IMR-90 (cell line): ENCODE results near the gene FARP1. TPM values are rescaled to one million over a fixed set of nuclear protein-coding genes. Genes with fewer than 3 reads are reported as not detected.

Experiments
- ATAC-seq: fragments of 200-7000 bp; cut with Tn5 transposase; 2 replicates; pipeline ENCODE4 v1.9.1; 2020; ENCODE audit warnings: low read depth, mild to moderate bottlenecking, moderate library complexity
- BruUV-seq: library from RNA; stranded (reverse); fragments of 400-500 nt; replicated peaks from 2 replicates; lab custom pipeline; 2021; lab: Mats Ljungman, UMichigan
- CTCF ChIA-PET: fragments of 300-600 bp; formaldehyde crosslinking; extraction: SDS; loops from one replicate; lab custom pipeline; 2021; ENCODE audit warnings: antibody characterized with exemption; lab: Yijun Ruan, JAX
- POLR2A ChIA-PET: fragments of 300-600 bp; sonication (Branson Sonifier 250); formaldehyde crosslinking; loops from one replicate; lab custom pipeline; 2022; ENCODE audit warnings: antibody characterized with exemption; ENCODE audit not compliant: unreplicated experiment; lab: Charles Lee
- DNase-seq: peaks from one replicate; pipeline ENCODE4 v3.0.0; 2013
- H2AFZ ChIP-seq: replicated peaks from 2 replicates; pipeline ENCODE3; 2013; ENCODE audit warnings: low read length, mild to moderate bottlenecking; ENCODE audit not compliant: poor library complexity
- H2AK5ac ChIP-seq: 2 replicates; pipeline ENCODE4 v1.6.1; 2013; ENCODE audit warnings: low read depth, low read length, inconsistent platforms
- H2AK9ac ChIP-seq: replicated peaks from 2 replicates; pipeline ENCODE3; 2013; ENCODE audit warnings: mild to moderate bottlenecking, low read depth, low read length, moderate library complexity; ENCODE audit not compliant: poor library complexity
- H2BK120ac ChIP-seq: 2 replicates; pipeline ENCODE4 v1.6.1; 2013; ENCODE audit warnings: low read depth, low read length, inconsistent platforms
- H2BK15ac ChIP-seq: 3 replicates; pipeline ENCODE4 v1.6.1; 2013; ENCODE audit warnings: low read depth, low read length, inconsistent platforms
- H2BK20ac ChIP-seq: 2 replicates; pipeline ENCODE4 v1.6.1; 2013; ENCODE audit warnings: low read depth, mild to moderate bottlenecking, inconsistent platforms, low read length, moderate library complexity
- H2BK5ac ChIP-seq: 2 replicates; pipeline ENCODE4 v1.6.1; 2013; ENCODE audit warnings: mild to moderate bottlenecking, low read depth, low read length, inconsistent platforms; ENCODE audit not compliant: poor library complexity, severe bottlenecking
- H3K14ac ChIP-seq: replicated peaks from 2 replicates; pipeline ENCODE4 v1.6.1; 2013; ENCODE audit warnings: low read depth, low read length, inconsistent platforms
- H3K18ac ChIP-seq: 2 replicates; pipeline ENCODE4 v1.6.1; 2013; ENCODE audit warnings: low read depth, low read length, control low read depth
- H3K23ac ChIP-seq: 2 replicates; pipeline ENCODE4 v1.6.1; 2013; ENCODE audit warnings: low read depth, low read length, inconsistent platforms
- H3K27ac ChIP-seq: 2 replicates; pipeline ENCODE4 v1.5.1; 2013; ENCODE audit warnings: mild to moderate bottlenecking, control low read depth, low read length; ENCODE audit not compliant: insufficient read depth
- H3K27me3 ChIP-seq: 2 replicates; pipeline ENCODE4 v1.6.1; 2013; ENCODE audit warnings: low read length; ENCODE audit not compliant: control insufficient read depth, insufficient read depth
- H3K36me3 ChIP-seq: 2 replicates; pipeline ENCODE4 v1.6.1; 2013; ENCODE audit warnings: low read length, mixed read lengths; ENCODE audit not compliant: control insufficient read depth, insufficient read depth
- H3K4ac ChIP-seq: 2 replicates; pipeline ENCODE4 v1.6.1; 2013; ENCODE audit warnings: low read depth, low read length, inconsistent platforms
- H3K4me1 ChIP-seq: 2 replicates; pipeline ENCODE4 v1.6.1; 2013; ENCODE audit warnings: low read length, mixed read lengths; ENCODE audit not compliant: control insufficient read depth, insufficient read depth
- H3K4me2 ChIP-seq: 2 replicates; pipeline ENCODE4 v1.6.1; 2013; ENCODE audit warnings: low read depth, mild to moderate bottlenecking, control low read depth, low read length, moderate library complexity
- H3K4me3 ChIP-seq: 2 replicates; pipeline ENCODE4 v1.5.1; 2013; ENCODE audit warnings: low read depth, mild to moderate bottlenecking, control low read depth, low read length, moderate library complexity; ENCODE audit not compliant: insufficient read depth
- H3K56ac ChIP-seq: 2 replicates; pipeline ENCODE4 v1.6.1; 2013; ENCODE audit warnings: low read length, inconsistent platforms; ENCODE audit not compliant: insufficient read depth; ENCODE audit errors: extremely low read depth
- H3K79me1 ChIP-seq, 2 experiments: 2 replicates each; pipeline ENCODE4 v1.6.1; 2013; ENCODE audit warnings: low read length in 2 of 2, inconsistent platforms in 1 of 2, low read depth in 1 of 2
- H3K9ac ChIP-seq: 2 replicates; pipeline ENCODE4 v1.6.1; 2013; ENCODE audit warnings: low read depth, low read length, control low read depth
- H3K9me1 ChIP-seq: 2 replicates; pipeline ENCODE4 v1.6.1; 2013; ENCODE audit warnings: low read length, inconsistent platforms; ENCODE audit not compliant: insufficient read depth
- H3K9me3 ChIP-seq: 2 replicates; pipeline ENCODE4 v1.6.1; 2013; ENCODE audit warnings: low read length; ENCODE audit not compliant: control insufficient read depth, insufficient read depth
- H4K20me1 ChIP-seq: 2 replicates; pipeline ENCODE4 v1.6.1; 2013; ENCODE audit warnings: low read length, inconsistent platforms; ENCODE audit not compliant: insufficient read depth
- H4K5ac ChIP-seq: 2 replicates; pipeline ENCODE4 v1.6.1; 2013; ENCODE audit warnings: mild to moderate bottlenecking, low read depth, low read length, control low read depth
- H4K8ac ChIP-seq, 2 experiments: 2 replicates each; pipeline ENCODE4 v1.6.1; 2013; ENCODE audit warnings: low read depth in 2 of 2, low read length in 2 of 2, control low read depth in 1 of 2, inconsistent platforms in 1 of 2
- H4K91ac ChIP-seq: 2 replicates; pipeline ENCODE4 v1.6.1; 2013; ENCODE audit warnings: low read depth, low read length, inconsistent platforms; ENCODE audit not compliant: insufficient read depth
- CHD1 ChIP-seq: IDR thresholded peaks from 2 replicates; pipeline ENCODE4 v1.6.1; 2012; ENCODE audit warnings: low read depth, low read length, improper control_type of control experiment
- CTCF ChIP-seq: conservative IDR thresholded peaks from 2 replicates; pipeline ENCODE4 v1.5.1; 2012; ENCODE audit warnings: mild to moderate bottlenecking, low read depth, low read length, improper control_type of control experiment
- FOS ChIP-seq: fragments of 150-350 bp; IDR thresholded peaks from 2 replicates; pipeline ENCODE4 v1.6.1; 2016; ENCODE audit warnings: low read depth, low read length
- MAFK ChIP-seq: IDR thresholded peaks from 2 replicates; pipeline ENCODE4 v1.6.1; 2012; ENCODE audit warnings: low read depth, low read length, improper control_type of control experiment
- MXI1 ChIP-seq: IDR thresholded peaks from 2 replicates; pipeline ENCODE4 v1.6.1; 2012; ENCODE audit warnings: low read depth, mild to moderate bottlenecking, low read length, moderate library complexity, borderline replicate concordance
- NFE2L2 ChIP-seq: fragments of 150-350 bp; IDR thresholded peaks from 2 replicates; pipeline ENCODE4 v1.6.1; 2016; ENCODE audit warnings: low read depth, mild to moderate bottlenecking, low read length
- POLR2A ChIP-seq: IDR thresholded peaks from 2 replicates; pipeline ENCODE4 v1.6.1; 2012; ENCODE audit warnings: mild to moderate bottlenecking, low read depth, low read length
- RAD21 ChIP-seq: IDR thresholded peaks from 2 replicates; pipeline ENCODE4 v1.6.1; 2012; ENCODE audit warnings: low read length, improper control_type of control experiment
- RCOR1 ChIP-seq: IDR thresholded peaks from 2 replicates; pipeline ENCODE4 v1.6.1; 2012; ENCODE audit warnings: mild to moderate bottlenecking, low read length, improper control_type of control experiment; ENCODE audit not compliant: insufficient replicate concordance
- RFX5 ChIP-seq: IDR thresholded peaks from 2 replicates; pipeline ENCODE4 v1.8.0; 2012; ENCODE audit warnings: low read depth, mild to moderate bottlenecking, low read length, moderate library complexity
- SMC3 ChIP-seq: fragments of 150-350 bp; IDR thresholded peaks from 2 replicates; pipeline ENCODE4 v1.6.1; 2016; ENCODE audit warnings: low read depth, mild to moderate bottlenecking, antibody characterized with exemption, low read length, moderate library complexity
- WGBS, 2 experiments: methylation state at CpG; one replicate each; pipeline versions ENCODE4 v1.1.5 to v1.1.7; 2013; ENCODE audit warnings: missing lambda C conversion rate in 2 of 2; ENCODE audit not compliant: insufficient read length in 1 of 2; ENCODE audit errors: extremely low coverage in 2 of 2; 5-methylcytosine and 5-hydroxymethylcytosine counted together
- dilution Hi-C: fragments of 300-500 bp; cut with HindIII; formaldehyde crosslinking; loops from one replicate; pipeline ENCODE4 v1.14.3; 2018; ENCODE audit warnings: low sequenced_read_pairs; ENCODE audit not compliant: unreplicated experiment
- in situ Hi-C: fragments of 300-500 bp; cut with MboI; formaldehyde crosslinking; loops from 3 replicates; pipeline ENCODE4 v1.14.3; 2019; ENCODE audit warnings: low sequenced_read_pairs, inconsistent platforms, mixed read lengths
- intact Hi-C: fragments of 100-400 bp; cut with micrococcal nuclease; formaldehyde crosslinking; loops from 2 replicates; pipeline ENCODE4 v1.10.0; 2022
- polyA plus RNA-seq, 3 experiments: library from polyadenylated mRNA; depleted of rRNA; stranded (reverse); fragments of >200 nt; gene quantifications; 2 replicates each; pipeline ENCODE4 v1.2.3, GENCODE V29; 2012; ENCODE audit warnings: low replicate concordance in 1 of 3
- total RNA-seq: library from RNA; depleted of rRNA; stranded (reverse); fragments of >200 nt; gene quantifications from 2 replicates; pipeline ENCODE4 v1.2.3, GENCODE V29; 2012
- TF ChIP-seq, protein P1 (sequence below): fragments of 150-350 bp; IDR thresholded peaks from 2 replicates; pipeline ENCODE4 v1.6.1; 2017; ENCODE audit warnings: mild to moderate bottlenecking, antibody characterized with exemption, low read length, low read depth

Gene FARP1
- total and polyA plus RNA-seq, 2 of the 4 experiments (the other 2 are of a cell fraction): 39.6 to 57.0 TPM

GRCh38 chr13:98261165-98261702 is 118.3 kb downstream of the FARP1 start (continued):
- TF ChIP-seq SMC3: no peak
- no peak for TF ChIP-seq RCOR1
- TF ChIP-seq CTCF: no peak

DNA sequence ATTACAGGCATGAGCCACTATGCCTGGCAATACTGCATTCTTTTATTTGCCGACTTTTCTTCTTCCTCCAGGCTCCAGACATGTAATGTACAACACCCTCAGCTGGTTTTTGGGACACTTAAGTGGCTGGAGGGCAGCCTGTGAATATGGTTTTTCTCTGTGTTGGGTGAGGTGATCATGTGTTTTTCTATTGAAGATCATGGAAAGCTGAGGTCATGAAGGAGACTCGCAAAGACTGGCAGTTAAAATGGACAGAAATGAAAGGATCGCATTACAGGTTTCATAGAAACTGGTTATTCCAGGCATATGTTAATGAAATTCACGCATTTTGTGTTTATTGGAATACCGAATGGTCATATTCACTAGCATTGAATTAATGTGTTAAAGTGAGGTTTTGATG is 119.4 kb downstream of the FARP1 start:
- no peak overlapping the region for H3K27ac ChIP-seq
- TF ChIP-seq MAFK (no peak), POLR2A (no peak), RAD21 (no peak), NFE2L2 (no peak), FOS (no peak), RCOR1 (no peak), CTCF (no peak), CHD1 (no peak), MXI1 (no peak), RFX5 (no peak)
- TF ChIP-seq, protein P1, sequence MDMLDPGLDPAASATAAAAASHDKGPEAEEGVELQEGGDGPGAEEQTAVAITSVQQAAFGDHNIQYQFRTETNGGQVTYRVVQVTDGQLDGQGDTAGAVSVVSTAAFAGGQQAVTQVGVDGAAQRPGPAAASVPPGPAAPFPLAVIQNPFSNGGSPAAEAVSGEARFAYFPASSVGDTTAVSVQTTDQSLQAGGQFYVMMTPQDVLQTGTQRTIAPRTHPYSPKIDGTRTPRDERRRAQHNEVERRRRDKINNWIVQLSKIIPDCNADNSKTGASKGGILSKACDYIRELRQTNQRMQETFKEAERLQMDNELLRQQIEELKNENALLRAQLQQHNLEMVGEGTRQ: no peak

More for the DNA sequence above, 119.4 kb downstream of the FARP1 start:
- Histone ChIP-seq H4K91ac (no peak overlapping the region), H2AK9ac (no peak overlapping the region), H2AK5ac (no peak overlapping the region), H3K23ac (no peak overlapping the region), H2AFZ (no peak overlapping the region), H3K9me1 (peaks cover 31% of the 10 kb centered on the region), H3K14ac (no peak overlapping the region), H3K36me3 (no peaks in the 10 kb centered on the region), H2BK120ac (no peak overlapping the region), H3K18ac (no peak overlapping the region), H4K20me1 (peaks cover 45% of the 10 kb centered on the region), H4K8ac (no peak overlapping the region), H3K4me3 (no peak overlapping the region), H3K4ac (no peak overlapping the region), H2BK5ac (no peak overlapping the region), H3K27me3 (no peaks in the 10 kb centered on the region), H3K79me1 (peaks cover 43 to 83% of the 10 kb centered on the region in 2 experiments), H2BK15ac (no peak overlapping the region), H2BK20ac (no peak overlapping the region), H4K5ac (no peak overlapping the region), H3K9me3 (no peaks in the 10 kb centered on the region), H3K4me2 (no peak overlapping the region), H3K4me1 (peaks cover 18% of the 10 kb centered on the region), H3K56ac (no peak overlapping the region), H3K9ac (no peak overlapping the region)
- ATAC-seq (no peak), DNase-seq (no peak)
- intact Hi-C loops (no loop called here), dilution Hi-C loops (no loop called here), in situ Hi-C loops (no loop called here)
- no TSS peak for BruUV-seq
- ChIA-PET CTCF (interaction anchor here (1.1 kb wide), 1 partner anchor 38 kb away, joined by 3 read pairs; no protein-coding TSS in a partner anchor), POLR2A (no interaction called here)
- 33% methylated on average over 1 of the region's 5 CpGs; no CpG with 5 or more reads in 1 of the 2 experiments for WGBS, 2 experiments
